SU-DHL-6 (cell line): ENCODE data around the gene RPRD2.

Experiments
- H2AFZ ChIP-seq: fragments of 200-600 bp; sonication (generic); 2 replicates; pipeline ENCODE4 v1.6.1; 2014; ENCODE audit warnings: low read depth, mild to moderate bottlenecking, moderate library complexity, mixed read lengths, antibody characterized with exemption, low read length; ENCODE audit not compliant: severe bottlenecking
- H3F3A ChIP-seq: fragments of 200-600 bp; shearing (Covaris generic); 2 replicates; pipeline ENCODE4 v1.6.0; 2016; ENCODE audit warnings: antibody characterized with exemption, mild to moderate bottlenecking; ENCODE audit not compliant: insufficient read depth
- H3K27ac ChIP-seq: fragments of 200-600 bp; sonication (generic); 2 replicates; pipeline ENCODE4 v1.5.1; 2016; ENCODE audit warnings: low read depth, mild to moderate bottlenecking, low read length, moderate library complexity, mixed read lengths
- H3K27me3 ChIP-seq: fragments of 200-600 bp; sonication (generic), shearing (Covaris generic); 2 replicates; pipeline ENCODE4 v1.6.0; 2014; ENCODE audit warnings: mild to moderate bottlenecking, low read length
- H3K36me3 ChIP-seq: fragments of 200-600 bp; sonication (generic); 2 replicates; pipeline ENCODE4 v1.6.1; 2014; ENCODE audit warnings: mild to moderate bottlenecking, low read length, mixed read lengths
- H3K4me2 ChIP-seq: fragments of 300-600, 200-600 bp; shearing (Covaris generic), sonication (generic); 2 replicates; pipeline ENCODE4 v1.6.0; 2014; ENCODE audit warnings: low read length, low read depth, mild to moderate bottlenecking; ENCODE audit not compliant: poor library complexity, severe bottlenecking
- H3K4me3 ChIP-seq: fragments of 200-600 bp; sonication (generic); 2 replicates; pipeline ENCODE4 v1.5.1; 2014; ENCODE audit warnings: antibody characterized with exemption, low read length, mild to moderate bottlenecking, mixed read lengths; ENCODE audit not compliant: insufficient read depth, poor library complexity, severe bottlenecking
- H3K79me2 ChIP-seq: fragments of 200-600 bp; sonication (generic); 2 replicates; pipeline ENCODE4 v1.6.1; 2014; ENCODE audit warnings: mild to moderate bottlenecking, low read length, moderate library complexity; ENCODE audit not compliant: insufficient read depth
- H3K9ac ChIP-seq: fragments of 200-600 bp; sonication (generic); 2 replicates; pipeline ENCODE4 v1.7.0; 2014; ENCODE audit warnings: mild to moderate bottlenecking, low read length
- H3K9me2 ChIP-seq: fragments of 200-600 bp; sonication (generic); replicated peaks from 2 replicates; pipeline ENCODE4 v1.6.1; 2014; ENCODE audit warnings: low read length; ENCODE audit not compliant: insufficient read depth
- H3K9me3 ChIP-seq: fragments of 200-600 bp; sonication (generic); 2 replicates; pipeline ENCODE4 v1.6.1; 2014; ENCODE audit warnings: low read length, mixed read lengths; ENCODE audit not compliant: insufficient read depth
- H4K20me1 ChIP-seq: fragments of 200-600 bp; sonication (generic); 2 replicates; pipeline ENCODE4 v1.6.1; 2014; ENCODE audit warnings: low read depth, mild to moderate bottlenecking, antibody characterized with exemption, low read length, moderate library complexity, mixed read lengths
- EZH2phosphoT487 ChIP-seq: fragments of 200-600 bp; sonication (generic), shearing (Covaris generic); conservative IDR thresholded peaks from 2 replicates; pipeline ENCODE4 v1.6.1; 2018; ENCODE audit warnings: mild to moderate bottlenecking, antibody characterized with exemption, low read length, moderate library complexity, mixed read lengths
- TF ChIP-seq, protein P1 (sequence below): fragments of 200-600 bp; sonication (generic); IDR thresholded peaks from one replicate; pipeline ENCODE4 v1.5.1; 2017; ENCODE audit warnings: antibody characterized with exemption, mild to moderate bottlenecking, low read length, moderate library complexity; ENCODE audit not compliant: insufficient read depth, poor library complexity, severe bottlenecking

The RPRD2 gene

DNA sequence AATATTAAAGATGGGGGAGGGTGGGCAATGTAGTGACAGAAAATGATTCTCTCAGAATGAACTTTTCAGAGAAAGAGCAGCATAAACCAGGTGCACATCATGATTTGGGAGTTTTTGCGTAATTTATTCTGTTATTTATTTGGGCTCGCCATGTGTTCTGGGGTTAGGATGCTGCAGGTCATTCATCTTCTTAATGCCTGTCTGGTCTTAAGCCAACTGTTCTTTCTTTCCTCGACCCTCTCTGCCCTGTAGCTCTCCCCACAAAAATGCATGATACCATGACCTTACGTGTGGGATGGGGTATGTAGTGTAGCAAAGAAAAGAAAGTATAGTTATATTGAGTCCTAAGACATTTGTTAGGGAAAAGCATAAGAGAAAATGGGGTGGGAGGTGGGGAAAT is 110.9 kb downstream of the RPRD2 start:
- TF ChIP-seq EZH2phosphoT487: no peak
- TF ChIP-seq, protein P1, sequence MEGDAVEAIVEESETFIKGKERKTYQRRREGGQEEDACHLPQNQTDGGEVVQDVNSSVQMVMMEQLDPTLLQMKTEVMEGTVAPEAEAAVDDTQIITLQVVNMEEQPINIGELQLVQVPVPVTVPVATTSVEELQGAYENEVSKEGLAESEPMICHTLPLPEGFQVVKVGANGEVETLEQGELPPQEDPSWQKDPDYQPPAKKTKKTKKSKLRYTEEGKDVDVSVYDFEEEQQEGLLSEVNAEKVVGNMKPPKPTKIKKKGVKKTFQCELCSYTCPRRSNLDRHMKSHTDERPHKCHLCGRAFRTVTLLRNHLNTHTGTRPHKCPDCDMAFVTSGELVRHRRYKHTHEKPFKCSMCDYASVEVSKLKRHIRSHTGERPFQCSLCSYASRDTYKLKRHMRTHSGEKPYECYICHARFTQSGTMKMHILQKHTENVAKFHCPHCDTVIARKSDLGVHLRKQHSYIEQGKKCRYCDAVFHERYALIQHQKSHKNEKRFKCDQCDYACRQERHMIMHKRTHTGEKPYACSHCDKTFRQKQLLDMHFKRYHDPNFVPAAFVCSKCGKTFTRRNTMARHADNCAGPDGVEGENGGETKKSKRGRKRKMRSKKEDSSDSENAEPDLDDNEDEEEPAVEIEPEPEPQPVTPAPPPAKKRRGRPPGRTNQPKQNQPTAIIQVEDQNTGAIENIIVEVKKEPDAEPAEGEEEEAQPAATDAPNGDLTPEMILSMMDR: no peak
- Histone ChIP-seq H3K4me2 (no peak overlapping the region), H3K4me3 (no peak overlapping the region), H3K9me3 (no peaks in the 10 kb centered on the region), H3K9ac (no peak overlapping the region), H3F3A (0 out of 2 replicates have a peak, but pooled peaks cover 5% of the 10 kb centered on the region), H4K20me1 (no peaks in the 10 kb centered on the region; the same call in 1 of the 2 replicates), H3K27me3 (no peaks in the 10 kb centered on the region), H3K36me3 (peaks cover 11% of the 10 kb centered on the region; the same call in 1 of the 2 replicates), H3K79me2 (no peaks in the 10 kb centered on the region), H2AFZ (no peak overlapping the region), H3K27ac (no peak overlapping the region), H3K9me2 (no peaks in the 10 kb centered on the region)

DNA sequence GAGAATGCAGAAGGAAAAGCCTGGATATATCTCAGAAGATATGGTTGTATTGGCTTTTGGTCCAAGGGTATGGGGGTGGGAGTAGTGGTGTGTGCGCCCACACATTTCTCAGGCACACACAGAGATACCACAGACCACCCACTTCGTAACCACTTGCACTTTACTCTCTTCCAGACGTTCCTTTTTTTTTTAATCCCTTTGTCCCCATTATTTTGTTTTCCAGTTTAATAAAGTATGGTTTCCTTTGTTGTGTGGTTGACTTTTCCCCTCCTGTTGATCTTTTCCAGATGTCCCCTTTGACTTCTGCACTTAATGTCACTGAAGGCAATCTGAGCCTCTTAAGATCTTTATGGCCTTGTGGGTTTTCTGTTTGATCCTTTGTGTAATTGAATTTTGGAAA is 112.8 kb downstream of the RPRD2 start:
- no peaks in the 10 kb centered on the region; the same call in 1 of the 2 replicates for H4K20me1 ChIP-seq
- no peak for TF ChIP-seq EZH2phosphoT487
- TF ChIP-seq, protein P1: no peak
- H3K9ac ChIP-seq: no peak overlapping the region
- 0 out of 2 replicates have a peak, but pooled peaks cover 5% of the 10 kb centered on the region for H3F3A ChIP-seq
- H3K9me3 ChIP-seq: no peaks in the 10 kb centered on the region
- H3K36me3 ChIP-seq: 0 out of 2 replicates have a peak, but pooled peaks cover 1% of the 10 kb centered on the region
- no peak overlapping the region for H3K27ac ChIP-seq
- H3K4me2 ChIP-seq: no peak overlapping the region
- no peaks in the 10 kb centered on the region for H3K9me2 ChIP-seq
- H3K4me3 ChIP-seq: no peak overlapping the region
- H3K27me3 ChIP-seq: no peaks in the 10 kb centered on the region
- no peak overlapping the region for H2AFZ ChIP-seq
- no peaks in the 10 kb centered on the region for H3K79me2 ChIP-seq

DNA sequence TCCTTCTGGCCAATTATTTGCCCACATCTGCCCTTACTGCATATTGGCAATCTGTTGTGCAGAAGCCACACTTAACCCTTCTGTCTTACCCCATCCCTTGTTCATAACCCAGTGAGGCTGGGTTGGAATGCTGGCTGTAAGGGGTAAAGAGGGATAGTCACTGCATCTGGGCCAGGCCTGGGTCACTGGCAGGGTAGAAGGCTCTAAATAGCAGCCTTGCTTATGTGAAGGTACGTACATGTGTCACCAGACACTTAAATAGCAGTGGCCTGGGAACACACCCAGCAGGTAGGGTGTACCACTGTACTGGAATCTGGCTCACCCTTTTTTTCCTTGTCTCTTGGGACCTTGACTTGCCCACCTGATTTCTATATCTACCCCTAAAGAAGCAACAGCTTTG is 113.4 kb downstream of the RPRD2 start:
- Histone ChIP-seq H3K27ac (no peak overlapping the region), H3K9ac (no peak overlapping the region), H3K79me2 (no peaks in the 10 kb centered on the region), H3K4me2 (no peak overlapping the region), H4K20me1 (no peaks in the 10 kb centered on the region; the same call in 1 of the 2 replicates), H3K4me3 (no peak overlapping the region), H3K27me3 (no peaks in the 10 kb centered on the region), H2AFZ (no peak overlapping the region), H3K9me3 (no peaks in the 10 kb centered on the region), H3K9me2 (no peaks in the 10 kb centered on the region), H3K36me3 (no peaks in the 10 kb centered on the region), H3F3A (0 out of 2 replicates have a peak, but pooled peaks cover 5% of the 10 kb centered on the region)
- no peak for TF ChIP-seq EZH2phosphoT487
- TF ChIP-seq, protein P1: no peak

DNA sequence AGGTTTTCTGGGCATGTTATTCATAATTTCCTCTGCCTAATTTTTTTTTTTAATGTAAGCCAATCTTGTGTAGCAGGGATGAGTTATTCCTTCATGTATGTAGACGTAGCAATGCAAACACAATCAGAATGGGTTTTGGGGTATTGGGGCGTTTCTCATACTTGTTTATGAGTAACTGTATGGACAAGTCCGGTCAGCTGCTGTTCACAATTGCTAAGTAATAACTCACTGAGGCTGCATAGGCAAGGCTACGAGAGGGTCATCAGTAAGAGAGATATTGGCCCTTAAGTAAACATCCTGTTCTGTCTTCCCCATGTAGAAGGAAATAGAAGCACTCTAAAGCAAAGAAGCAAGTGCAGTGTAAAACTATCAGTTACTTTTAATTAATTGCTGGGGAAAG is 113.8 kb downstream of the RPRD2 start:
- Histone ChIP-seq H3K27me3 (no peaks in the 10 kb centered on the region), H3K4me3 (no peak overlapping the region), H2AFZ (no peak overlapping the region), H3K9me3 (no peaks in the 10 kb centered on the region), H3K4me2 (no peak overlapping the region), H3K9me2 (no peaks in the 10 kb centered on the region), H3K9ac (no peak overlapping the region), H3K27ac (no peak overlapping the region), H3K36me3 (no peaks in the 10 kb centered on the region), H4K20me1 (no peaks in the 10 kb centered on the region; the same call in 1 of the 2 replicates), H3F3A (0 out of 2 replicates have a peak, but pooled peaks cover 5% of the 10 kb centered on the region), H3K79me2 (no peaks in the 10 kb centered on the region)
- TF ChIP-seq, protein P1: no peak
